ENCODE measurements around the gene GRIK1.

GRIK1 gene

GRCh38 chr21:29571949-29572348 is 367.8 kb downstream of the GRIK1 start:
- no peak for TF ChIP-seq EZH2 (IDR thresholded peaks at IDR 0.05; ENCODE audit: borderline replicate concordance, low read depth, low read length, severe bottlenecking)
- no peak for TF ChIP-seq CTCF (IDR thresholded peaks at IDR 0.05; ENCODE audit: borderline replicate concordance, extremely low read depth, low read length, poor library complexity, severe bottlenecking)
- H3K36me3 ChIP-seq (ENCODE audit: insufficient read depth, low read length), result no peaks in the 10 kb centered on the region
- H3K27me3 ChIP-seq (ENCODE audit: insufficient read depth, low read length, poor library complexity), result no peaks in the 10 kb centered on the region
- no peaks in the 10 kb centered on the region for H3K79me2 ChIP-seq (ENCODE audit: insufficient read depth, low read length)
- H2AFZ ChIP-seq (ENCODE audit: low read depth, low read length), result no peak overlapping the region
- no peak overlapping the region for H3K4me3 ChIP-seq (ENCODE audit: low read depth in 1 of 2, low read length in 2 of 2)
- no peak for ATAC-seq (ENCODE audit: insufficient read depth, low read depth)
- H3K4me2 ChIP-seq (ENCODE audit: insufficient read depth, low read length), result no peak overlapping the region
- H3K27ac ChIP-seq (ENCODE audit: low read length), result no peak overlapping the region
- no peaks in the 10 kb centered on the region for H3K9me3 ChIP-seq (ENCODE audit: insufficient read depth, low read length, severe bottlenecking)
- H4K20me1 ChIP-seq (ENCODE audit: insufficient read depth, low read length), result no peaks in the 10 kb centered on the region
- DNase-seq, result no peak
- H3K9ac ChIP-seq (ENCODE audit: low read depth, low read length), result no peak overlapping the region
- no peaks in the 10 kb centered on the region for H3K4me1 ChIP-seq (ENCODE audit: insufficient read depth, low read length)

- no peak overlapping the region for H3K4me2 ChIP-seq (ENCODE audit: insufficient read depth, low read length)
- H3K4me1 ChIP-seq (ENCODE audit: insufficient read depth, low read length), result no peaks in the 10 kb centered on the region
- no peaks in the 10 kb centered on the region for H3K79me2 ChIP-seq (ENCODE audit: insufficient read depth, low read length)
- TF ChIP-seq EZH2 (IDR thresholded peaks at IDR 0.05; ENCODE audit: borderline replicate concordance, low read depth, low read length, severe bottlenecking), result no peak
- no peak for TF ChIP-seq CTCF (IDR thresholded peaks at IDR 0.05; ENCODE audit: borderline replicate concordance, extremely low read depth, low read length, poor library complexity, severe bottlenecking)
- H3K27me3 ChIP-seq (ENCODE audit: insufficient read depth, low read length, poor library complexity), result no peaks in the 10 kb centered on the region
- ATAC-seq (ENCODE audit: insufficient read depth, low read depth), result no peak
- H3K36me3 ChIP-seq (ENCODE audit: insufficient read depth, low read length), result no peaks in the 10 kb centered on the region
- no peak for DNase-seq
- H4K20me1 ChIP-seq (ENCODE audit: insufficient read depth, low read length), result no peaks in the 10 kb centered on the region
- no peak overlapping the region for H3K4me3 ChIP-seq (ENCODE audit: low read depth in 1 of 2, low read length in 2 of 2)
- H3K9me3 ChIP-seq (ENCODE audit: insufficient read depth, low read length, severe bottlenecking), result no peaks in the 10 kb centered on the region
- H3K9ac ChIP-seq (ENCODE audit: low read depth, low read length), result no peak overlapping the region
- no peak overlapping the region for H3K27ac ChIP-seq (ENCODE audit: low read length)
- H2AFZ ChIP-seq (ENCODE audit: low read depth, low read length), result no peak overlapping the region
Observed at GRCh38 chr21:29568020-29568697, 371.6 kb downstream of the GRIK1 start.

GRCh38 chr21:29557931-29558725 is 381.7 kb downstream of the GRIK1 start:
- Histone ChIP-seq H3K4me1 (ENCODE audit: insufficient read depth, low read length) (no peaks in the 10 kb centered on the region), H3K27me3 (ENCODE audit: insufficient read depth, low read length, poor library complexity) (no peaks in the 10 kb centered on the region), H3K9ac (ENCODE audit: low read depth, low read length) (no peak overlapping the region), H3K79me2 (ENCODE audit: insufficient read depth, low read length) (no peaks in the 10 kb centered on the region), H3K9me3 (ENCODE audit: insufficient read depth, low read length, severe bottlenecking) (no peaks in the 10 kb centered on the region), H3K36me3 (ENCODE audit: insufficient read depth, low read length) (no peaks in the 10 kb centered on the region), H3K27ac (ENCODE audit: low read length) (no peak overlapping the region), H3K4me3 (ENCODE audit: low read depth in 1 of 2, low read length in 2 of 2) (no peak overlapping the region), H2AFZ (ENCODE audit: low read depth, low read length) (no peak overlapping the region), H3K4me2 (ENCODE audit: insufficient read depth, low read length) (no peak overlapping the region), H4K20me1 (ENCODE audit: insufficient read depth, low read length) (no peaks in the 10 kb centered on the region)
- ATAC-seq (ENCODE audit: insufficient read depth, low read depth) (no peak), DNase-seq (no peak)
- TF ChIP-seq EZH2 (IDR thresholded peaks at IDR 0.05; ENCODE audit: borderline replicate concordance, low read depth, low read length, severe bottlenecking) (no peak), CTCF (IDR thresholded peaks at IDR 0.05; ENCODE audit: borderline replicate concordance, extremely low read depth, low read length, poor library complexity, severe bottlenecking) (no peak)
